Tongue (tissue), 2 donors: Measurements from ENCODE around the gene NUP50. TPM values are rescaled to one million over a fixed set of nuclear protein-coding genes. Genes with fewer than 3 reads are reported as not detected.

Source experiments
- DNase-seq: peaks from one replicate; pipeline ENCODE4 v3.0.0-alpha.2; 2015
- total RNA-seq: library from RNA; depleted of rRNA; stranded (reverse); fragments of >200 nt; gene quantifications from one replicate; pipeline ENCODE4 v1.2.3, GENCODE V29; 2014

NUP50 gene, protein sequence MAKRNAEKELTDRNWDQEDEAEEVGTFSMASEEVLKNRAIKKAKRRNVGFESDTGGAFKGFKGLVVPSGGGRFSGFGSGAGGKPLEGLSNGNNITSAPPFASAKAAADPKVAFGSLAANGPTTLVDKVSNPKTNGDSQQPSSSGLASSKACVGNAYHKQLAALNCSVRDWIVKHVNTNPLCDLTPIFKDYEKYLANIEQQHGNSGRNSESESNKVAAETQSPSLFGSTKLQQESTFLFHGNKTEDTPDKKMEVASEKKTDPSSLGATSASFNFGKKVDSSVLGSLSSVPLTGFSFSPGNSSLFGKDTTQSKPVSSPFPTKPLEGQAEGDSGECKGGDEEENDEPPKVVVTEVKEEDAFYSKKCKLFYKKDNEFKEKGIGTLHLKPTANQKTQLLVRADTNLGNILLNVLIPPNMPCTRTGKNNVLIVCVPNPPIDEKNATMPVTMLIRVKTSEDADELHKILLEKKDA
- total RNA-seq = 49.0 TPM

GRCh38 chr22:45163451-45164269 lies at the start of gene NUP50:
Gene NUP50 (plus strand): TSS chr22:45163925. CDS start chr22:45168178, 4,253 bp downstream.
- peak; percentile 99 for DNase-seq

DNA sequence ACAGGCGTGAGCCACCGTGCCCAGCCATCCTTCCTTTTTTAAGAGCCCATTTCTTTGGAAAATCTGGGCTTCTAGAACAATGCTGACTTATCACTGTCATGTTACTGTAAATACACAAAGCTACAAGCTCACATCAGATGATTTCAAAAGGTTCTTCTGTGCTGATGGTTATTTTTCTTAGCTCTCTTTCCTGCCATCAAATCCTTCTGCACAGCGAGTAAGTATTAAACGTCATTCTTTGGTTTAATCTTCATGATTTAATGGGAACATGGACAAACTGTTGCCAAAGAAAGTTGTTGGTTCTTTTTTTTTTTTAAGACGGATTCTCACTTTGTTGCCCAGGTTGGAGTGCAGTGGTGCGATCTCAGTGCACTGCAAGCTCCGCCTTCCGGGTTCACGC lies 43.3 kb upstream of the NUP50 start:
- no peak for DNase-seq

DNA sequence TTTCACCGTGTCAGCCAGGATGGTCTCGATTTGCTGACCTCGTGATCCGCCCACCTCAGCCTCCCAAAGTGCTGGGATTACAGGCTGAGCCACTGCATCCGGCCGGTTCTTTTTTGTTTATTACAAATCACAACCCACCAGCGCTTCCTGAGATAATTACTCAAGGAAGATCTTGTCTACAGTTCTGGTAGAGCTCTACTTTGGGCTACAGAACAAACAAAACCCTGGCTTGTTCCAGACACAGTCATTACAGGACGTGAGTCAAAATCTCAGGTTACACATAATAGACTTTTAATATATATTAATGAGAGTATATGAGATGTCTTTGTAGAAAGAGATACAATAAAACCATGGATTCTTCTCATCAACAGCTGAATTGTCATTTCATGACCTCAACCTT lies 42.8 kb upstream of the NUP50 start:
- DNase-seq = no peak

DNA sequence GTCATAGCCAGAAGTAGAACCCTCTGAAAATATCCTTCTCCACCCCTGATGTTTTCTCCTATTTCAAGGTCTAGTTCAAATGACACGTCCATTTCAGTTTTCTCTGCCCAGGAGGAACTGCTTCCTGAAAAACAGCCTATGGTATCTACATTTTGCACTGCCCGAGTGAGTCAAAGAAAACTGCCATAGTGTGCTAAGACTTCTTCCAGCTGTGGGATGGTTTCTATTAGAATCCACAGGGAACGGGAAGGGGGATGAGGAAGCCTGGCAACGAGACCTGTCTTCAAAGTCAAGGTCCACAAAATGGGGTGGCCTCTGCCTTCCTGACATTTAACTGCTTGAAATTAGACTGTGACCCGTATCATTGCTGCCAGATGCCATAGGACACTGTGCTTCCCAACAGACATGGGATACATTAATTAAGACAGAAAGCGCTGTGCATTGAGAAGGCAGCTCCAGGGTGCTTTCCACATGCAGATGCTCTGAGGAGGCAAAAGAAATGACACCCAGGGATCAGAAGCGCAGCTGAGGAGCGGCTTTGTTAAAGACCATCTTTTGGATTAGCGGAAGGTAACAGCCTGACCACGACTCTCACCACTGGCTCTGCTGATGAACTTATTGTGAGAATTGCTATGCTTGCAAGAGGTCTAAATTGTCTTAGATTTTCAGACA lies 39.4 kb upstream of the NUP50 start:
- peak; percentile 7 for DNase-seq

DNA sequence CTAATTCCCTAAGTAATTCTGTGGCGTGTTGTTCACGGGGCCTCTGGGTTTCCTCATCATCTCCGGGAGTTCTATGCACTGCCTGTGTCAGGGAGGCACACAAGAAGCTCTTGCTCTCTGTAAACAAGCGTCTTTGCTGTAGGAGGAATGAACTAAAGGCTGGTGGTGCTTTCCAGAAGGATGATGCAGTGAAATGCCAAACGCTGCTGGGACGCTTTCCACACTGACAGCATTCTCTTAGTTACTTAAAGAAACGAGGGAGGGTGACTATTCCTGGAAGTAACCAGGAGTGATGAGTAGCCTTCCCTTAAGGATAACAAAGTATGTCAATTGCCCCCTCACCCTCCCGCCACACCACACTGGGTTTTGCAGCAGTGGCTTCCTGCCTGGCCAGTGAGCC lies 38.5 kb upstream of the NUP50 start:
- peak; percentile 69 for DNase-seq

DNA sequence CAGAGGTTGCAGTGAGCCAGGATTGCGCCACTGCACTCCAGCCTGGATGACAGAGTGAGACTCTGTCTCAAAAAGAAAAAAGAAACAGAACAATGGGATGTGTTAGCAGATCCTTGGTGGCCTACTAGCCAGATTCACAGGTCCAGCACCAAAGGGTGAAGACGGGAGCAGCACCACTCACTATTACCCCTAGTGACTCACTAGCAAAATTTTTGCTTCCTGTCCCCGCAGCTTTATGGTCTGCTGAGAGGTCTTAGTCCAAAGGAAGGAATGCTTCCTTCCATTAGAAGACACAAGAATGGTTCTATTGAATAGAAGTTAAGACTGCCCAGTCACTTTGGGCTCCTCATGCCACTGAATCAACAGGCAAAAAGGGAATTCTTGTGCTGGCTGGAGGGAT lies 35.9 kb upstream of the NUP50 start:
- DNase-seq = no peak

- peak; percentile 4 for DNase-seq
These were observed 33.8 kb upstream of the NUP50 start for GRCh38 chr22:45129703-45130524.

DNA sequence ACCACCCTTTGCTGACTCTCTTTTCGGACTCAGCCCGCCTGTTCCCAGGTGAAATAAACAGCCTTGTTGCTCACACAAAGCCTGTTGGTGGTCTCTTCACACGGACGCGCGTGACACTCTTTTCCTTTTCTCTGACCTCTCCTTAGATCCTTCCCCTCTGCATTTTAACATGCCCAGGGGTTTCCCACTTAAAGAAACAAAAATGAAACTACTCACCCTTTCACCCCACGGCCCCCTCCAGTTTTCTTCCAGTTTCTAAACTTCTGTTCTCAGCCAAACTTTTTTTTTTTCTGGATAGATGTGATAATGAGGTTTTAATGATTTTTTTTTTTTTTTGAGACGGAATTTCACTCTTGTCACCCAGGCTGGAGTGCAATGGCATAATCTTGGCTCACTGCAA lies 32.8 kb upstream of the NUP50 start:
- no peak for DNase-seq

- no peak for DNase-seq
These were observed 32.0 kb upstream of the NUP50 start for GRCh38 chr22:45131749-45132148.

DNA sequence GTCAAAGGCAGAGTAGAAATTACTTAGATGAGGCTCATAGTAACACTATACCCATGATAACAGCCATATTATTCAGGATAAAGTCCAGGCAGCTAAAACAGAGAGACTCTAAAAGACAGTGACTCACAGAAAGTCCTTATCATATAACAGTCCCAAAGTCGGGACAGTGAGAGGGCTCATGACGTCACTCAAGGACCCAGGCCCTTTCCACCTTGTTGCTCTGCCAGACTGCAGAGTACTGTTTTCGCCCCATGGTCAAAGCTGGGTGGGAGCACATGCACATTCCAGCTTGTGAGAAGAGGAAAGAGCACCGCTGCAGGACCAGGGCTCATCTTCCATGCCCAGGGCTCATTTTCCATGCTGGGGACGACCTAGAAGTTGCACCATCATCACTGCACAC lies 29.4 kb upstream of the NUP50 start:
- DNase-seq = no peak

DNA sequence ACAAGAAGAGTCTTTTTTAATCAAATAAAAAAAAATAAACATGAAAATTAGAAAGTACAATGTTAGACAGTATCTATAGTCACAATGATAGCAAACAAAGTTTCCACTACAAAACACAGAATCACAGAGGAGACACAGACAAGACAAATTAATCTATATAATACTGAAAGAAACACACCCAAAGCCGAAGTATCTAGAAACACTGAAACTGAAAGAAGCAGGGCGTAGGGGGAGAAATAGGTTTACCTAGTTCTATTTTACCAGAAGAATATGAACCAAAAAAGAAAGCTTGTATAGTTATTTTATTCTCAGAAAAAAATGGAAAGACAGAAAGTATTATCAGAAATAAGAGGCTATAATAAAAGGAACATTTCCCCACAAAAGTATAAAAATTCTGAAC lies 27.1 kb upstream of the NUP50 start:
- DNase-seq = no peak

DNA sequence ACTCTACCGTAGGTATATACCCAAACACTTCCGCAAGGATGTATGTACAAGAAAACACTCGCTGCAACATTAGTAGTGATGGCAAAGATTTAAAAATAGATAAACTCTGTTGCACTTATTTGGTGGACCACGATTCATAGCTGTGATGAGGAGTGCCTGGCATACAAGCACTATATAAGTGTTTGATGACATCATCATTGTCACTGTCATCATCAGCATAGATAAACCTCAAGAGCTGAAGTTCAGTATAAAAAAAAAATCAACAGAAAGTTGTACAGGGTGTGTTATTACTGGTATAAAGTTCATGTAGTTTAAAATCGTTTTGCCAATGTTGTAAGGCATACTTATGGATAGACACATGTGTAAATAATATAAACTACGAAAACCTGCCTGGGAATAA lies 24.0 kb upstream of the NUP50 start:
- no peak for DNase-seq

GRCh38 chr22:45142376-45142775 lies 21.3 kb upstream of the NUP50 start:
- no peak for DNase-seq

- DNase-seq = no peak
These were observed 18.8 kb upstream of the NUP50 start for GRCh38 chr22:45144916-45145315.

DNA sequence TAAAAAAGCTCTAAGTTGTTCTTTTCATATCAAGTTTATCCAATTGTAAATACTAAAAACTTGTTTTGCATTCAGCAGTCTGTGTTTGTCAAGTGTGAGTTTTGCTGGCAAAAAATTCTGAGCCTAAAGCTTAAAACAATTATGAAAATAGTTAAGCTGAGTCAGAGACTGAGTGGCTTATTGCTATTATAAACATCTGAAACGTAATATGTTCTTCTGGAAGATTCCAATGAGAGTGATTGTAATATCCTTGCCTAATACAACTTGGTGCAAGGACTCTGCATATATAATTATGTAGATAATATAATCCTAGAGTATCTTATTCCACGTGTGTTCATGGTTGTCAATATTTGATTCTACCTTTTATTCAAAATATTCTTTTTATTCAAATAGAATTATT lies 14.1 kb upstream of the NUP50 start:
- DNase-seq = no peak

GRCh38 chr22:45150139-45150538 lies 13.6 kb upstream of the NUP50 start:
- no peak for DNase-seq

DNA sequence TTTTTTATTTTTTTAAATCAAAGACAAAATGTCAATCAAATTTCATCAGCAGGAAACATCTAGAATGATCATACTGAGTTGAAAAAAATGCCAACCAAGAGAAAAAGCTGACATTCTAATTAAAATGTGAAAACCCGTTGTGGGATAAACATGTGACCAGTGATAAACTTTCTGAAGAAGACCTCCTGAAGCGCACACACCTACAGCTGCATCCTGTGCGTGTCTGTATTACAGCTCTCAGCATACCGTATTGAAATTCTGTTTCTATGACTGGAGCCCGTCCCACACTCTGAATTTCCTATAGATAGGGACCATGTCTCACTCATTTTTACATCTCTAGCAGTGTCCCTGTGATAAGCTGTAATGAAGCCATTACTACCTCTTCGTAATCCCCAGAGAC lies 12.2 kb upstream of the NUP50 start:
- no peak for DNase-seq

- DNase-seq = no peak
These were observed 9.3 kb upstream of the NUP50 start for GRCh38 chr22:45154383-45154782.

DNA sequence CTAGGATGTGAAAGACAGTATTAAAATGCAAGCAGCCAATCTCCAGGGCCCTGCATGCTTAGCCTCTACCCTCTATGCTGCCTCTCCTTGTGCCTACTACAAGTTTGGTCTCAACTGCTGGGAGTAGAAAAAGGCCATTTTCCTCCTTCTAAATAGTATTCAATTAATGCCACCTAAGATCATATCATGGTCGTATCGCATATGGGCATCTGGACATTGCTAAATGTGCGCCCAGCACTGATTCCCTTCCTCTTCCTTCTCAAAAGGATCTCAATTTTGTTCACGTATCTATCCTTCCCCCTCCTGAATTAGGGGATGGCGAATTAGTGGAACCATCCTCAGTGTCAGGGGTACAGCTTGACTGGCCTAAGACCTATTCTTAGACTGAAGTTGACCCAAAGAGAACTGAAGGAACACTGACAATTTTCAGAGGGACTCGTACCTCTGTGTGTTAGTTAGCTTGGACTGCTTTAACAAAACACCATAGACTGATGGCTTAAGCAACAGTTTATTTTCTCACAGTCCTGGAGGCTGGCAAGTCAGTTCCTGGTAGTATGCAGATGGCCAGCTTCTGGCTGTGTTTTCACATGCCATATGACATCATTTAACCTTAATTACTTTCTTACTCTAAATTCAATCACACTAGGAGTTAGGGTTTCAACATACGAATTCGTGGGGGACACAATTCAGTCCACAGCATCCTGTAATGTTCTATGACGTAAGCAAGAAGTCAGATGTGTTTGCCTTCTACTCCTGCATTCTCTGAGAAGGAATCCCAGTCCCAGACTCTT lies 8.5 kb upstream of the NUP50 start:
- DNase-seq = no peak

DNA sequence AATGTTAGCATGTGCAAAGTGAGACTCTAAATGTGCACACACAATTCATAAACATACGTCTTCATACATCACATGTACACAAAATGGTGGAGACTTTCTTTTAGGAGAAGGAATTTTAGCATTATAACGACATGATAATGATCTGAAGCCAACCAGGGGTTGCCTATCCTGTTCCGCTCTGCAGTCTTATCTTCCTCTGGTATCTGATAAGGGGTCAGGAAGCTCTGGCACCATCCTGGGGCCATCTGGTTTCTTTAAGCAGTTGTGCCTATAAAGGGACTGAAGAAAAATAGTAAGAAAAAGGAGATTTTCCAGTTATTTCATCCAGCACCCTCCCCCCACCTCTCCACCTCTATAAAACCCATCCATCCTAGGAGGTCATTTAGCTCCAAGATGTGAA lies 5.8 kb upstream of the NUP50 start:
- no peak for DNase-seq
